ENCODE measurements around the gene MEIS1.

Gene MEIS1

DNA sequence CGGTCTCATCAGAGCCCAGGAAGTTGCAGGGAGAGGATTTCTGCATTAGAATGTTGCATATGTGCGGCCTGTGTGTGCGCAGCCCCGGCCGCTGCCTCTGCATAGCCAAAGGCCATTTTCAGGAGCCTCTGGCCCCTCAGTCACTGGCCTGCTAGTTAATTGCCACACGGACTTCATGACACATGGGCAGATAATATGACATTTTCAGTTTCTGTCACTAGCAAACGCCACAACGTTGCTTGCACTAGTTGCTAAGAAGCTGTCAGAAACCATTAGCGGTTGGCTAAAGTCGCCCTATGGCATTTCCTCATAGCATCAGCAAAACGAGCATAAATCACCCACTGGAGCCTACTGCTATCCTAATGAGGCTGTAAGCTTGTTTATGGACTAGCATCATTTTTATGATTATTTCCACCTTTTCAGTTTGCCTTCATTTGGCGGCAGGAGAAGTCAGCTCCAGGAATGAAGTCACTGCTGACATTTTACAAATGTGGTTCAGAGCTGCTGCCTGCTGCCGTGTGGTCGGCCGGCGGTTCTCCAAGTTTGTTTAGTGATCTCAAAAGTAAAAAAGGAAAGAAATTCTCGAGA is 73.7 kb downstream of the MEIS1 start:
- H3K27me3 ChIP-seq (ENCODE audit: control insufficient read depth, insufficient read depth, low read length), result no peaks in the 10 kb centered on the region
- H3K4me3 ChIP-seq (ENCODE audit: low read depth, low read length), result no peak overlapping the region
- no peaks in the 10 kb centered on the region for H3K9me3 ChIP-seq (ENCODE audit: control insufficient read depth, insufficient read depth, low read length)
- no peak overlapping the region for H3K9ac ChIP-seq (ENCODE audit: low read depth, low read length)
- H3K36me3 ChIP-seq (ENCODE audit: control insufficient read depth, insufficient read depth, low read length), result no peaks in the 10 kb centered on the region
- H3K4me1 ChIP-seq (ENCODE audit: control insufficient read depth, insufficient read depth, low read length), result peaks cover 36% of the 10 kb centered on the region

DNA sequence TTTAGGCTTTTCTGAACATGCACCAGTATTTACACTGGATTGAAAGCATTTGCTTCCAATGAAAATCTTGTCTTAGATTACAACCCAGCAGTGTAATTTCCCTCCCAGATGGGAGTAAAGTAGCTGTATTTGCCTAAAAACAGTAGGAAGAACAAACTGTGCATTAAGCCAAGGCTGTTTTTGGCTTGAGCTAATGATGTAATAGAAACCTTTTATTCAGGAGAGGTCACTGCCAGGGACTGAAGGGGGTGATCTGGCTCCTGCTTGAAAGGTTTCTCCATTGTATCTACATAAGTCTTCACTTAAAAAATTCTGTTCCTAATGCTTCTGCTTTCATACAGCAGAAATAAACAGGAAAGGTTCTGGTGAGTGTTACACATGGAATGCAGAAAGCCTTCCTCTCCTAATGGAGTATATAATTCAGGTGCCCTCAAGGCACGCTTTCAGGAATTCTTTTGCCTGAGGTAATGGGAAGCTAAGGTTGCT is 74.4 kb downstream of the MEIS1 start:
- H3K27me3 ChIP-seq (ENCODE audit: control insufficient read depth, insufficient read depth, low read length), result no peaks in the 10 kb centered on the region
- H3K9me3 ChIP-seq (ENCODE audit: control insufficient read depth, insufficient read depth, low read length), result no peaks in the 10 kb centered on the region
- no peak overlapping the region for H3K4me3 ChIP-seq (ENCODE audit: low read depth, low read length)
- H3K36me3 ChIP-seq (ENCODE audit: control insufficient read depth, insufficient read depth, low read length), result no peaks in the 10 kb centered on the region
- H3K4me1 ChIP-seq (ENCODE audit: control insufficient read depth, insufficient read depth, low read length), result peaks cover 36% of the 10 kb centered on the region
- no peak overlapping the region for H3K9ac ChIP-seq (ENCODE audit: low read depth, low read length)

DNA sequence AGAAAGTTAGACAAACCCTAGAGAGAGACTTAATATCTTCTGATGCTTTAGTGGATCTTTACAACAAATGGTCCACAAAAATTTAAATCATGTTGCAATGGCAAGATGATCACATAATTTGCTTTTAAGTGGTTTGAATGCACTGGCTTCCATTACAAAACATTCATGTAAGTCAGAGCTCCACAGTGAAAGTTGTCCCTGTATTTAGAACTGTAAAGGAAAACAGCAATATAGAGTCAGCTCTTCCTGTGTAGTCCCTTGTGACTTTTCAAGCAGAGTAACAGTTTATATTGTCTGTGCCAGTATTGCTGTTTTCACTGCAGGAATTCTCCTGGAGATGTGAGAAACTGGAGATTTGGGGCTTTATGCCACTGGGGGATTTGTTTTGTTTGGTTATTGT is 77.7 kb downstream of the MEIS1 start:
- Histone ChIP-seq H3K9me3 (ENCODE audit: control insufficient read depth, insufficient read depth, low read length) (no peaks in the 10 kb centered on the region), H3K4me3 (ENCODE audit: low read depth, low read length) (no peak overlapping the region), H3K27me3 (ENCODE audit: control insufficient read depth, insufficient read depth, low read length) (no peaks in the 10 kb centered on the region), H3K36me3 (ENCODE audit: control insufficient read depth, insufficient read depth, low read length) (no peaks in the 10 kb centered on the region), H3K4me1 (ENCODE audit: control insufficient read depth, insufficient read depth, low read length) (peaks cover 36% of the 10 kb centered on the region), H3K9ac (ENCODE audit: low read depth, low read length) (no peak overlapping the region)

DNA sequence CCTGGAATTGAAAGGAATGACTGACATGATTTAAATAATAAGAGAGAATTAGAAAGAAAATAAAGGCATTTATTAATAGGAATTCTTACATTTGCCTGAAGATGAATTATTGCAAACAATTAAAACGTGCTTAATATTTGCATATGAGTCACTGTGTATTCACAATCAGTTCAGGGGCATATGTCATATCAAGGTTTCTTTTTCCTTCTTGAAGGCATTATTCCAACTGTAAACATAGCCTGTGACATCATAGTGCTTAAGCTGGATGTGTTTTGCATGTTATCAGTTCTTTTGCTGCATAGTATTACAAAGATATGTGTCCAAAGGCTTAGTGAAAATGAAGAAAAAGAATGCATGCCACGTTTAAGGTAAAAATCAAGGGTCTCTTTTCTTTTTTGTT is 80.8 kb downstream of the MEIS1 start:
- no peaks in the 10 kb centered on the region for H3K27me3 ChIP-seq (ENCODE audit: control insufficient read depth, insufficient read depth, low read length)
- H3K36me3 ChIP-seq (ENCODE audit: control insufficient read depth, insufficient read depth, low read length), result no peaks in the 10 kb centered on the region
- H3K4me3 ChIP-seq (ENCODE audit: low read depth, low read length), result no peak overlapping the region

DNA sequence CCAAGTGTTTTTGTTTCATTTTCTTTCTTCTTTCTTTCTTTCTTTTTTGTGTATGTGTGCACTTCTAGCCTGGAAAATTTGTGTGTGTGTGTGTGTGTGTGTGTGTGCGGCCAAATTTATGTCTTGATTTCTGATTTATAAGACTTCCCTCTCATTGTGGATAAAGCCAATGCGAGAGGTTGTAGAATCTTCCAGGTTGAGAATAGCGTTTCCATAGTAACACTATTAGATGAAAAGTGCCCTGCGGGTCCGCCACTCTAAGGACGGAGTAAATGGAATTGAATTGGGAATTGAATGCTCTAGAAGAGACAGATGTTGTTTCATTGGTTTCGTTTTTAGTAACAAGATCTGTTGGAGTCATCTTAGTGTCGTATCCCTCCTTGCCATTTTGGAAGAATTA is 81.6 kb downstream of the MEIS1 start:
- peaks cover 11% of the 10 kb centered on the region for H3K4me1 ChIP-seq (ENCODE audit: control insufficient read depth, insufficient read depth, low read length)
- no peak overlapping the region for H3K4me3 ChIP-seq (ENCODE audit: low read depth, low read length)
- no peaks in the 10 kb centered on the region for H3K9me3 ChIP-seq (ENCODE audit: control insufficient read depth, insufficient read depth, low read length)
- no peaks in the 10 kb centered on the region for H3K27me3 ChIP-seq (ENCODE audit: control insufficient read depth, insufficient read depth, low read length)
- no peak overlapping the region for H3K9ac ChIP-seq (ENCODE audit: low read depth, low read length)
- no peaks in the 10 kb centered on the region for H3K36me3 ChIP-seq (ENCODE audit: control insufficient read depth, insufficient read depth, low read length)

More for the DNA sequence above, 80.8 kb downstream of the MEIS1 start:
- Histone ChIP-seq H3K9ac (ENCODE audit: low read depth, low read length) (no peak overlapping the region), H3K9me3 (ENCODE audit: control insufficient read depth, insufficient read depth, low read length) (no peaks in the 10 kb centered on the region), H3K4me1 (ENCODE audit: control insufficient read depth, insufficient read depth, low read length) (peaks cover 11% of the 10 kb centered on the region)

DNA sequence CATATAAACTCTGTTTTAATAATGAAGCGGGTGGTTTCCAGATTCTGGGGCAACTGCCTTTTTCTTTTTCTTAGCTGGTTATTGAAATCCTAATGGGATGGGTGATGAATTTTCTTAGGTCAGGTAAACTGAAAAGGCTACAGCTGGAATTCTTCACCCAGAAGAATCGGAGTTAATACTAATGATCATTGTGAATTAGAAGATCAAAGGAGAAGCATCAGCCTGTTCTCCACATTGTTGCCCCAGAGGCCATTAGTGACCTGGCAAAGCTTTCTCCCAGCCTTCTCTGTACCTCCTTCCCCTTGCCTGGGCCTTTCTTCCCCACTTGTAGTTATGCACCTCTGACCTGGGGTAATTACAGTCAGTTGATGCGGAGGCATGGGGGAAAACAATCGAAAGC is 82.8 kb downstream of the MEIS1 start:
- no peaks in the 10 kb centered on the region for H3K9me3 ChIP-seq (ENCODE audit: control insufficient read depth, insufficient read depth, low read length)
- no peak overlapping the region for H3K4me3 ChIP-seq (ENCODE audit: low read depth, low read length)
- H3K27me3 ChIP-seq (ENCODE audit: control insufficient read depth, insufficient read depth, low read length), result no peaks in the 10 kb centered on the region
- peaks cover 11% of the 10 kb centered on the region for H3K4me1 ChIP-seq (ENCODE audit: control insufficient read depth, insufficient read depth, low read length)
- H3K36me3 ChIP-seq (ENCODE audit: control insufficient read depth, insufficient read depth, low read length), result no peaks in the 10 kb centered on the region
- H3K9ac ChIP-seq (ENCODE audit: low read depth, low read length), result no peak overlapping the region

DNA sequence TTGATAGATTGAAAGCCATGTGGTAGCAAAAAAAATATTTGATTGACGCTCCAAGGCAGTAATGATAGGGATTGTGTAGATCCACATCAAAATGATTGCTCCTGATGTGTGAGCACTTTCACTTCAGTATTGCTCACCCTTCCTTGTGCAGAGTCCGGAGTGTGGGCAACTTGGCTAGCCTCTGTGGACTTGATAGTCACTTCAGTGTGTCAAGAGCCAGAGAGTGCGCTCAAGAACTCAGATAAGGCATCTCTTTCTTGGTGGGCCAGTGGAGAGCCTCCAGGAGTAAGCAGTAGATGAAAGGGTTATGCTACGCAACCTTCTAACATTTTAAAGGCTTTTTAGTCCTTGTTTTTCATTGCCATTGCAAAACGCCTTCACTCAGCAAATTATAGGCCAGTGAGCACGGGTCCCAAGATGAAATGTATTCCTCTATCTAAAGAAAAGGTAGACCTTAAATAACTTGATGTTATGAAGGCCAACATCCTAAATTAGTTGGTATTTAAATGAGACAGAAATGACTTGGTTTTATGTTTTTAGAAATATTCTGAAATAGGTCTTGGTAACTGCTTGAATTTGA is 84.4 kb downstream of the MEIS1 start:
- no peaks in the 10 kb centered on the region for H3K27me3 ChIP-seq (ENCODE audit: control insufficient read depth, insufficient read depth, low read length)
- no peaks in the 10 kb centered on the region for H3K36me3 ChIP-seq (ENCODE audit: control insufficient read depth, insufficient read depth, low read length)
- H3K9me3 ChIP-seq (ENCODE audit: control insufficient read depth, insufficient read depth, low read length), result no peaks in the 10 kb centered on the region
- H3K4me3 ChIP-seq (ENCODE audit: low read depth, low read length), result no peak overlapping the region
- H3K4me1 ChIP-seq (ENCODE audit: control insufficient read depth, insufficient read depth, low read length), result peaks cover 11% of the 10 kb centered on the region
- H3K9ac ChIP-seq (ENCODE audit: low read depth, low read length), result no peak overlapping the region

DNA sequence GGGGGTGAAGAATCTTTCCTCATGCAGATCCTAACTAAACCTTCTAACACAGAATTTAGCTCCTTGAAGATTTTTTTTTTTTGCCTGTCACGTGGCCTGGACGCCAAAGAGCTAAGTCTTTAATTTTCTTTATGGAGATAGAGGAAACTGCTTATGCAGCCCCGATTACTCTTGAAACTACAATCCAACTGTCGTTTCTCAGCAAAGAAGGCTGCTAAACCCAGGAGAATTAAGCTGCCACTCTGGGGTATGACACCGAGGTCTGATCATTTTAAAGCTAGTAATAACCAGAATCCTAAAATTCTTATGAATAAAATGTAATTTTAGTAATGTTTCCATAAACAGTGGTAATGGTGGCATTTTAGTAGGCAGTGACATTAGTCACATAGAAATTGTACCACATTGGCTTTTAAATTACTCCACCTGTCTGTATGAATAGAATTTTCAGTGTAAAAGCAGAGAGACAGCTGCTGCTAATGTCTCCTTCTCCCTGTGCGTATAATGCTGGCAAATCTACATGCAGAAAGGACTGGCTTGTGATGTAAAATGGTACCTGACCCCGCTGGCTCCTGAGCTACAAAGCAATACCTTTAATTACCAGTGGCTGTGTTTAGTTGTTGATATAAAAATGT is 86.5 kb downstream of the MEIS1 start:
- Histone ChIP-seq H3K4me3 (ENCODE audit: low read depth, low read length) (no peak overlapping the region), H3K4me1 (ENCODE audit: control insufficient read depth, insufficient read depth, low read length) (peaks cover 5% of the 10 kb centered on the region), H3K36me3 (ENCODE audit: control insufficient read depth, insufficient read depth, low read length) (no peaks in the 10 kb centered on the region), H3K9me3 (ENCODE audit: control insufficient read depth, insufficient read depth, low read length) (no peaks in the 10 kb centered on the region), H3K27me3 (ENCODE audit: control insufficient read depth, insufficient read depth, low read length) (no peaks in the 10 kb centered on the region), H3K9ac (ENCODE audit: low read depth, low read length) (no peak overlapping the region)

DNA sequence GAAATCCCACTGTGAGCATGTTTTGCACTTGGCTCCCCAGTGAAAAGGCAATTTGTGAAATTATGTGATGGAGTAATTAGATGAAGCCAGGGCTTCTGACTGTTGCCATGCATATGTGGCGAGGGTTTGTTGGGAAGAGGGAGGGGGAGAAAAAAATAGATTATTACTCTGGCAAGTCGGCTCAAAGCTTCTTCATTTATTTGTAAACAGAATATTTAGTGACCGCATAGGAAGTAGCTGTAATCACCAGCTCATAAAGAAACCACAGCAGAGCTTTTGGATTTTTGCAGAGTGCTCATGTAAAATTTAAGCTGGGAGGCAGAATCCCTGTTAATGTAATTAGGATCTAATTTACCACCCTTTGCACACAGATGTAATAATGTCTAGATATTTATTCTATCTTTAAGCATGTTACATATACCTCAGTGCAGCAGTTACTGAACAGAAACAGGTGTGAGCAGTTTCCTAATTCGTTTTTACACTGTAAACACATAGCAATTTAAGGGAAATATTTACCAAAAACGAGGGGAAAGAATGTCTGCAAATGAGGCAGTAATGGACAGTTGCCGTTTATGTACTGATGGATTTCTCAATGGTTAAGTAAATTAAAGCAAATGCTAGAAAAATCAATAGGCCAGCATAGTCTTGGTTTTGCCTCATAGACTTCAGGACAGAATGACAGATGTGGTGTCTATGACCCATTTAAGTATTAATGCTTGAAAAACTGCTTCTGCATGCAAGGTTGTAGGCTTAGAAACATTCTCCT is 87.9 kb downstream of the MEIS1 start:
- Histone ChIP-seq H3K9ac (ENCODE audit: low read depth, low read length) (no peak overlapping the region), H3K4me3 (ENCODE audit: low read depth, low read length) (no peak overlapping the region)

DNA sequence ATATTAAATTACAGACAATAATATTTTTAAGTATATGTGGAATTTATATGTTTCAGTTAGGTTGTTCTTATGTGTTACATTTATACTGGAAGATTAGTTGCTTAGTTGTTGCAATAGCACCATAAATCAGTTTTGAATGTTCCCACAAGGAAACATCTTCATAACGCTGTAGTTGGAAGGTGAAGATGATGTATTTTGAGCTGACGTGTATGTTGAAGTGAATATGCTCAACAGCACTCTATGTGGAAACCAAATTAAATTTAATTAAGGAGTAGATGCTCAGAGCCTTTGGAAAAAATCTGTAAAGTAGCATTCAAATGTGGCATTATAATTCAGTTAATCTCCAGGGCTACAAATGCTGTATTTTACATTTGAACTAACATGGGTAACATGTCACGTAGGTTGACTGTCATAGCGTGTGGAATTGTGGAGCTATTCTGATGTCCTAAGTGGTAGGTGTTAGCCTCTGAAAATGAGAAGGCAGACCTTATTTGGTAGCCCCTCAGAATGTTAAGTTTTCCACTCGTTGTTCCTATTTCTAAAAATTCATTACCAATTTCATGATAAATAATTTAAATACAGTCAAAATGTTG is 88.5 kb downstream of the MEIS1 start:
- Histone ChIP-seq H3K4me1 (ENCODE audit: control insufficient read depth, insufficient read depth, low read length) (peaks cover 5% of the 10 kb centered on the region), H3K4me3 (ENCODE audit: low read depth, low read length) (no peak overlapping the region), H3K36me3 (ENCODE audit: control insufficient read depth, insufficient read depth, low read length) (no peaks in the 10 kb centered on the region), H3K27me3 (ENCODE audit: control insufficient read depth, insufficient read depth, low read length) (no peaks in the 10 kb centered on the region), H3K9ac (ENCODE audit: low read depth, low read length) (no peak overlapping the region), H3K9me3 (ENCODE audit: control insufficient read depth, insufficient read depth, low read length) (no peaks in the 10 kb centered on the region)

More for the DNA sequence above, 87.9 kb downstream of the MEIS1 start:
- Histone ChIP-seq H3K27me3 (ENCODE audit: control insufficient read depth, insufficient read depth, low read length) (no peaks in the 10 kb centered on the region), H3K36me3 (ENCODE audit: control insufficient read depth, insufficient read depth, low read length) (no peaks in the 10 kb centered on the region), H3K9me3 (ENCODE audit: control insufficient read depth, insufficient read depth, low read length) (no peaks in the 10 kb centered on the region), H3K4me1 (ENCODE audit: control insufficient read depth, insufficient read depth, low read length) (peaks cover 5% of the 10 kb centered on the region)

DNA sequence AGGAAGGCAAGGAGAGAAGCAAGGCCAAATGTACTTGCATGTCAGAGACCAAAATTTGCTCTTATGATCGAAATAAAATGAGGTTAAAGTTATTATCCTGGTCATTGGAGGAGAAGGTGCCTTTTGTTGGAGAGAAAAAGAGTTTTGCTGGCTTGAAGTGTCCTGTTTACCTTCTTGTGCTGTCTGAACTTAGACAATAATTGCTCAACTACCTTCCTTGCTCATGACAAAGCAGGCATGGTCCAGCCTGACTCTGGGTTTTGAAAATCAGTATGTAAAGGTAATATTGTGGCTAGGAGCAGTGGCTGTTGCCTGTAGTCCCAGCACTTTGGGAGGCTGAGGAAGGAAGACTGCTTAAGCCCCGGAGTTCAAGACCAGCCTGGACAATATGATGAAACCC is 89.1 kb downstream of the MEIS1 start:
- H3K27me3 ChIP-seq (ENCODE audit: control insufficient read depth, insufficient read depth, low read length), result no peaks in the 10 kb centered on the region
- H3K4me1 ChIP-seq (ENCODE audit: control insufficient read depth, insufficient read depth, low read length), result peaks cover 5% of the 10 kb centered on the region
- H3K9ac ChIP-seq (ENCODE audit: low read depth, low read length), result no peak overlapping the region
- no peaks in the 10 kb centered on the region for H3K36me3 ChIP-seq (ENCODE audit: control insufficient read depth, insufficient read depth, low read length)
- no peaks in the 10 kb centered on the region for H3K9me3 ChIP-seq (ENCODE audit: control insufficient read depth, insufficient read depth, low read length)
- no peak overlapping the region for H3K4me3 ChIP-seq (ENCODE audit: low read depth, low read length)

All from iPS-15b (cell line).